SK-N-SH (cell line): ENCODE results near the gene TMEM114. TPM values are rescaled to one million over a fixed set of nuclear protein-coding genes. Genes with fewer than 3 reads are reported as not detected.

ENCODE experiments used
- polyA plus RNA-seq, 3 experiments: library from polyadenylated mRNA; depleted of rRNA; stranded (reverse); fragments of >200 nt; gene quantifications; 2 replicates each; pipeline ENCODE4 v1.2.3, GENCODE V29; 2012

TMEM114 gene
- polyA plus RNA-seq, 1 of the 3 experiments (the other 2 are of a cell fraction), result not detected

Other genes with a start within 250 kb of the TMEM114 start
- gene METTL22, start 31.2 kb upstream of the TMEM114 start, polyA plus RNA-seq (2012; rRNA removed), result 38.3 and 45.3 TPM in 2 replicates
- 4.7 and 7.3 TPM in 2 replicates for gene ABAT, start 84.1 kb upstream of the TMEM114 start, polyA plus RNA-seq (2012; rRNA removed)
- gene TMEM186, start 207.1 kb upstream of the TMEM114 start, polyA plus RNA-seq (2012; rRNA removed), result 13.2 and 18.2 TPM in 2 replicates
- gene PMM2, start 207.3 kb upstream of the TMEM114 start, polyA plus RNA-seq (2012; rRNA removed), result 24.3 and 27.6 TPM in 2 replicates